ENCODE measurements around the gene PTCD1. TPM values are rescaled to one million over a fixed set of nuclear protein-coding genes. Genes with fewer than 3 reads are reported as not detected.
"Not testable (repeated sequence)": the region's sequence is repeated elsewhere in the genome, so short reads cannot be mapped to it uniquely, and the experiment has no call there.

Gene PTCD1
- total RNA-seq, 2 experiments from 2014 or later, result 6.6 to 7.5 TPM

- ChIA-PET CTCF (no interaction called here), POLR2A (interaction anchor here (1.3 kb wide), 1 partner anchor 9 kb away, joined by 5 read pairs; the partner anchor contains the start of gene BUD31)
- Mint-ChIP-seq H3K27ac (no peak overlapping the region), H3K4me1 (peaks cover 7% of the 10 kb centered on the region), H3K9me3 (no peaks in the 10 kb centered on the region), H3K27me3 (no peaks in the 10 kb centered on the region), H3K4me3 (no peak overlapping the region), H3K36me3 (ENCODE audit: low read depth) (peaks cover 64% of the 10 kb centered on the region)
- no peak for DNase-seq
These were observed 20.3 kb downstream of the PTCD1 start for GRCh38 chr7:99418260-99418659.

DNA sequence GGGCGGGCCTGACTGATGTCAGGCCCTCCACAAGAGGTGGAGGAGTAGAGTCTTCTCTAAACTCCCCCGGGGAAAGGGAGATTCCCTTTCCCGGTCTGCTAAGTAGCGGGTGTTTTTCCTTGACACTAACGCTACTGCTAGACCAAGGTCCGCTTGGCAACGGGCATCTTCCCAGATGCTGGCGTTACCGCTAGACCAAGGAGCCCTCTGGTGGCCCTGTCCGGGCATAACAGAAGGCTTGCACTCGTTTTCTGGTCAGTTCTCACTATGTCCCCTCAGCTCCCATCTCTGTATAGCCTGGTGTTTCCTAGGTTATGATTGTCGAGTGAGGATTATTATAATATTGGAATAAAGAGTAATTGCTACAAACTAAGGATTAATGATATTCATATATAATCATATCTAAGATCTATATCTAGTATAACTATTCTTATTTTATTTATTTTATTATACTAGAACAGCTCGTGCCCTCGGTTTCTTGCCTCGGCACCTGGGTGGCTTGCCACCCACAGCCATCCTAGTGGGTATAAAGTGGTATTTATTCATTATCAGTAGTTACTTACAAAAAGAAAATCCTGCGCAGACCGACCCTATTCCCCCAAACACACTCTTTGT lies 23.0 kb downstream of the PTCD1 start:
- H3K4me1 Mint-ChIP-seq, result peaks cover 20% of the 10 kb centered on the region
- POLR2A ChIA-PET, result interaction anchor here (1.5 kb wide), 1 partner anchor 41 kb away, joined by 7 read pairs; the partner anchor contains the start of gene ARPC1B
- not testable (repeated sequence) for H3K27me3 Mint-ChIP-seq, H3K4me3 Mint-ChIP-seq, H3K9me3 Mint-ChIP-seq
- H3K27ac Mint-ChIP-seq, result peak overlapping the region; percentile 71
- peak; percentile 36 for DNase-seq
- CTCF ChIA-PET, result interaction anchor here (0.7 to 1.4 kb wide), 3 partner anchors 10 to 114 kb away, joined by 3 to 5 read pairs (median 4); no protein-coding TSS in a partner anchor
- peaks cover 76% of the 10 kb centered on the region for H3K36me3 Mint-ChIP-seq (ENCODE audit: low read depth)

- H3K9me3 Mint-ChIP-seq, result no peaks in the 10 kb centered on the region
- H3K27me3 Mint-ChIP-seq, result no peaks in the 10 kb centered on the region
- DNase-seq, result no peak
- peaks cover 48% of the 10 kb centered on the region for H3K4me1 Mint-ChIP-seq
- POLR2A ChIA-PET, result interaction anchor here (5.9 kb wide), 1 partner anchor 33 kb away, joined by 93 read pairs; the partner anchor contains the start of gene ARPC1B
- no peak overlapping the region for H3K27ac Mint-ChIP-seq
- CTCF ChIA-PET, result no interaction called here
- H3K4me3 Mint-ChIP-seq, result peak overlapping the region; percentile 86
- peaks cover 56% of the 10 kb centered on the region for H3K36me3 Mint-ChIP-seq (ENCODE audit: low read depth)
These were observed 28.0 kb downstream of the PTCD1 start for GRCh38 chr7:99410635-99411034.

DNA sequence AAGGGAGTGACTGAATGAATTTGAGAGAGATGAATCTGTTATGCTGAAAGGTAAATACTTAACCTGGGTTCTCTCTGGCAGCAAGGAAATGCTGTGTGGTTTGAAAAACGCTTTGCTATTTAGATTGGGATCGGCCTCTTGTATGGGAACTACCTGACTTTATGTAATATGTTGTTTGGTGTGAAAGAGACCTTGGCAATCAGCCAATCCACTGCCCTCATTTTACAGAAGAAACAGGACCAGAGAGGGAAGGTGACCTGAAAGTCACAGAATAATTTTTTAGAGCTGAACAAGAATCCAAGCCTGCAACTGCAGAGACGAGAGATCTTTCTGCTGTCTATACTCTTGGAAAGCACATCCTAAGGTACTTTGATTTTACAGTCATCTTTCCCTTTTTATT lies 28.8 kb downstream of the PTCD1 start:
- peak overlapping the region; percentile 90 for H3K27ac Mint-ChIP-seq
- ChIA-PET CTCF (interaction anchor here (1.1 kb wide), 1 partner anchor 43 kb away, joined by 3 read pairs; no protein-coding TSS in a partner anchor), POLR2A (interaction anchor here (0.6 to 12.4 kb wide), 11 partner anchors 8 to 993 kb away, joined by 3 to 160 read pairs (median 9); partner anchors contain the start of genes ARPC1B, ATP5MF, ZKSCAN5 and ZNF394)
- no peaks in the 10 kb centered on the region for H3K27me3 Mint-ChIP-seq
- peaks cover 48% of the 10 kb centered on the region for H3K4me1 Mint-ChIP-seq
- H3K4me3 Mint-ChIP-seq, result peak overlapping the region; percentile 86
- no peak for DNase-seq
- H3K36me3 Mint-ChIP-seq (ENCODE audit: low read depth), result peaks cover 51% of the 10 kb centered on the region
- H3K9me3 Mint-ChIP-seq, result no peaks in the 10 kb centered on the region

DNA sequence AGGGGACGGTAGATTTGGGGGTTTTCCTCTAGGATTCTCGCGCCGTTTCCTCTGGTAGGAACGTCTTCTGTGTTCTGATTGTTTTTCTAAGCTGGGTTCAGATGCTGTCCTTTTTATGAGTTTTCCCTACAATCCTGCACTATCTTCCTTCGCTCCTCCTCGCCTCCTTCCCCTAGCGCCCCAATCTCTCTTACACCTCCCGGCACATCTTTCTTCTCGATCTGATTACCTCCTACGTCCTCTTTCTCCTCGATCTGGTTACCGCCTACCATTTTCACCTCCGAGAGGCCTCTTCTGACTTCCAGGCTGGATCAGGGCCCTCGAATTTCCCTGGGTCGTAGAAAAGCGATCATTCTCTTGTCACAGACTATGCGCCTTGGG lies 29.4 kb downstream of the PTCD1 start:
- H3K27ac Mint-ChIP-seq, result peak overlapping the region; percentile 90
- no peaks in the 10 kb centered on the region for H3K27me3 Mint-ChIP-seq
- ChIA-PET POLR2A (interaction anchor here (0.6 to 12.4 kb wide), 26 partner anchors 9 to 994 kb away, joined by 3 to 160 read pairs (median 4); partner anchors contain the start of genes AP4M1, ARPC1B, ATP5MF and CPSF4), CTCF (interaction anchor here (0.7 to 1.2 kb wide), 9 partner anchors 10 to 149 kb away, joined by 3 to 9 read pairs (median 3); partner anchors contain the start of gene ZNF655)
- peak overlapping the region; percentile 86 for H3K4me3 Mint-ChIP-seq
- H3K9me3 Mint-ChIP-seq, result no peaks in the 10 kb centered on the region
- DNase-seq, result no peak
- peaks cover 54% of the 10 kb centered on the region for H3K36me3 Mint-ChIP-seq (ENCODE audit: low read depth)
- H3K4me1 Mint-ChIP-seq, result peaks cover 52% of the 10 kb centered on the region

DNA sequence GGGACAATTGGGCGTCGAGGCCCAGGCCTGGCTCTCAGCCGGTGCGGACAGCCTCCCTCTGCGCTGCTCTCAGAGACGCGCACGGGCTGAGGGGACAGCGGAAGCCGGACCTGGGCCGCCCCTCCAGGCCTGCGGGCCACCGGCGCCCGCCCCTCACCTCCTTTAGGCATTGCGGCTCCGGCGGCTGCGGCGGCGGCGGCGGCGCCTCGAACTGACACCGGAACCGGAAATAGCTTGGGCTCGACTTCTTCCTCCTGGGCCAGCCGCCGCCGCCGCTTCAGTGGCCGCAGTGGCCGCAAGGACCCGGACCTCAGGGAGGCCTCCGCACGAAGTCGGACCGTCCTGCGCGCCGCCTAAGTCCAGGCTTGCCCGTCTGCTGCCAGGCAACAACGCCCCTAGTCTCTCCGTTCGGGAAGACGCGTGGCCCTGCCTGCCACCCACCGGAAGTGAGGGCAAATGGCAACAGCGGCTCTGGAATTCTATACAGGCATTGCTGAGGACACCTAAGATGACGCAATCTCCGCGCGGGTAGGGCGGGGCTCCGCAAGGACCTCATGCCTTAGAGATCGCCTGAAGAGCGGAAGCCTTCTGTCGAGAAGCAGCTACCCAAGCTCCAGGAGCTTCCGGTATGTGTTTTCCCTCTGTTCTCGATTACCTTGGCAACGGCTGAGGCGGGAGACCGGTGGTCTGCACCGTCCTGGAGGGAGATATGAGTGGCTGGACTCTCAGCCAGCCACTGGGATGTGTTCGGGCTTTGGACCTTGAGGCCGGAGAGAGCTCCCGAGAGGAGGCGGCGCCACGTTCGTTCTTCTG lies 30.0 kb downstream of the PTCD1 start, which contains the start of the genes BUD31 and PDAP1:
BUD31 (plus strand) TSS at position 591 of the 813 bp plus-strand sequence. CDS start 2,124 bp downstream, outside the sequence.
PDAP1 (minus strand) TSS at position 219 of the 813 bp plus-strand sequence; CDS start at position 170, 49 bp downstream.
- peak; percentile 95 for DNase-seq
- Mint-ChIP-seq H3K9me3 (no peaks in the 10 kb centered on the region), H3K27me3 (no peaks in the 10 kb centered on the region), H3K36me3 (ENCODE audit: low read depth) (peaks cover 59% of the 10 kb centered on the region), H3K27ac (peak within 1 kb of the TSS; percentile 90), H3K4me3 (peak within 1 kb of the TSS; percentile 86), H3K4me1 (peaks cover 58% of the 10 kb centered on the region)
- ChIA-PET POLR2A (interaction anchor here (0.6 to 12.4 kb wide), 27 partner anchors 9 to 693 kb away, joined by 3 to 160 read pairs (median 5); partner anchors contain the start of genes AP4M1, ARPC1B, ATP5MF and CPSF4), CTCF (interaction anchor here (0.7 to 1.2 kb wide), 10 partner anchors 10 to 150 kb away, joined by 3 to 9 read pairs (median 3); partner anchors contain the start of genes ATP5MF and ZNF655)

- Mint-ChIP-seq H3K27ac (peak overlapping the region; percentile 90), H3K9me3 (no peaks in the 10 kb centered on the region), H3K4me3 (peak overlapping the region; percentile 86), H3K36me3 (ENCODE audit: low read depth) (peaks cover 58% of the 10 kb centered on the region), H3K27me3 (no peaks in the 10 kb centered on the region), H3K4me1 (peaks cover 56% of the 10 kb centered on the region)
- CTCF ChIA-PET, result interaction anchor here (0.7 to 1.6 kb wide), 5 partner anchors 17 to 58 kb away, joined by 3 to 5 read pairs (median 3); partner anchors contain the start of gene ATP5MF
- DNase-seq, result peak; percentile 43
- POLR2A ChIA-PET, result interaction anchor here (0.6 to 12.4 kb wide), 17 partner anchors 9 to 693 kb away, joined by 3 to 160 read pairs (median 6); partner anchors contain the start of genes AP4M1, ARPC1B, ATP5MF and CPSF4
These were observed 30.7 kb downstream of the PTCD1 start for GRCh38 chr7:99407872-99408378.

DNA sequence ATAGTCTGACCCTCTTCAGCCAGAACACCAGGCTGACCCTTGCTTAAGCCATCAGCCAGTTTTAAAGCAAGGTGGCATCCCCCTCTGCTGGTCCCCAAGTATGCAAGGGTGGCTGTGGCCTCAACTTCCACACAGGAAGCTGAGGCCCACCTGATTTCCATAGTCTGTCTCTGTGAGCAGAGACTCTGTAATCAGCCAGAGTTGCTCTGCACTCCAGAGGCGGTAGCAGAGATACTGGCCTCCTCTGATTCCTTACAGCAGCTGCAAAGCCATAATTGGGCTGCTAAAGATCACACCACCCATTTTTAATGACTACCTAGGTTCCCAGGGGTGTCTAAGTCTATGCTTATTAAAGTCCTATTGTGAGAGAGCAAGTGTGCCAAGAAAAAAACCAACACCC lies 32.0 kb downstream of the PTCD1 start:
- H3K27ac Mint-ChIP-seq, result peak overlapping the region; percentile 90
- H3K4me1 Mint-ChIP-seq, result peaks cover 55% of the 10 kb centered on the region
- H3K36me3 Mint-ChIP-seq (ENCODE audit: low read depth), result peaks cover 54% of the 10 kb centered on the region
- POLR2A ChIA-PET, result interaction anchor here (1.2 to 12.4 kb wide), 6 partner anchors 7 to 512 kb away, joined by 3 to 160 read pairs (median 38); partner anchors contain the start of genes ARPC1B, ZNF394 and ZNF655
- H3K9me3 Mint-ChIP-seq, result no peaks in the 10 kb centered on the region
- H3K4me3 Mint-ChIP-seq, result peak overlapping the region; percentile 86
- CTCF ChIA-PET, result interaction anchor here (1.4 to 1.6 kb wide), 4 partner anchors 13 to 45 kb away, joined by 3 to 5 read pairs (median 4); no protein-coding TSS in a partner anchor
- no peak for DNase-seq
- H3K27me3 Mint-ChIP-seq, result no peaks in the 10 kb centered on the region

DNA sequence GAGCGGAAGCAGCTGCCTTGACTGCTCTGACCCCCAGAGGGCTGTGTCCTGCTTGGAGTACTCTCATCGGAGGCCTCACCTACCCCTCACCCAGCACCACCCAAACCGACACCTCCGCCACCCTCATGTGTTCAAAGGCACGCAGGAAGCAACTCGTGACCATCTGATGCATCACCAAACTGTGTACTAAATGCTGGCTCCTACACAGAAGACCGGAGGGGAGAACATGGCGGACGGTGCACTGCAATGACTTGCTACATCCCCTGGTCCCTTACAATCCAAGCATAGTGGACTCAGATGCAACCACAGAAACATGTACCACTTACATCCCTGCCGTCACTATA lies 33.6 kb downstream of the PTCD1 start:
- no peak for DNase-seq
- Mint-ChIP-seq H3K27ac (no peak overlapping the region), H3K36me3 (ENCODE audit: low read depth) (peaks cover 55% of the 10 kb centered on the region), H3K4me3 (no peak overlapping the region), H3K9me3 (no peaks in the 10 kb centered on the region), H3K27me3 (no peaks in the 10 kb centered on the region), H3K4me1 (peaks cover 43% of the 10 kb centered on the region)
- CTCF ChIA-PET, result interaction anchor here (1.6 kb wide), 1 partner anchor 12 kb away, joined by 4 read pairs; no protein-coding TSS in a partner anchor
- POLR2A ChIA-PET, result interaction anchor here (0.7 to 12.4 kb wide), 3 partner anchors 15 to 95 kb away, joined by 3 to 160 read pairs (median 93); partner anchors contain the start of genes ARPC1B and ZNF394

DNA sequence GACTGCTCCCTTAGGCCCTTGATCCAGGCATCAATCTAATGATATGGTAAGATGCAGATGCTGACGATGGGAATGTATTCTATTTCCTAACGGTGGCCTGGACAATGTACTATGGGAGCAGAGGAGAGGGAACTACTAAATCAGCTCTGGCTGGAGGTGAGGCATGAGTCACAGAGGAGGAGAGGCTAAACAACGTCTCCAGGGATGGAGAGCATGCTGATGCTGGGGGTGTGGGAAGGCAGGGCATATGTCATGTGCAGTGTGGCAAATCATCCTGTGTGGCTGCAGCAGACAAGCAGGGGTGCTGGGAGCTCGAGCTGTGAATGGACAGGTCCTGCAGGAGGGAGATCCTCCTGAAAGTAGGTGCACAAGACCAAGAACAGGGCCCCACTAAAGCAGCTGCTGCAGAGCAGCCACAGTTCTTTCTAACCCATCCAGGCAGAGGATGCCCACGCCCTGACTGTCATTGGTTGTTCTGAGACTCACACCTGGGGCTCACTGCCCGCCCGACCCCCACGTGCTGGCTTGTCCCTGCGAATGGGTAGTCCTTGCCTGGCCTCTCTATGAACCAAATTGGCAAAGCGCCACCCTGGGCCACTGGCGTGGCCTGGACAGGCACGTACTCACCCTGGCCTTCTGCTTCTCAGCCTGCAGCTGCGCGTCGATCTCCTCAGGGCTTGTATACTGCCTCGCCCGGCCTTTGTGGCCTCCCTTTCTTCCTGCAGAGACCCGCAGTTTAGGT lies 34.2 kb downstream of the PTCD1 start:
- ChIA-PET CTCF (no interaction called here), POLR2A (interaction anchor here (0.7 to 12.4 kb wide), 2 partner anchors 14 to 96 kb away, joined by 3 to 160 read pairs; partner anchors contain the start of gene ZNF394)
- DNase-seq, result no peak
- Mint-ChIP-seq H3K27me3 (no peaks in the 10 kb centered on the region), H3K9me3 (no peaks in the 10 kb centered on the region), H3K36me3 (ENCODE audit: low read depth) (peaks cover 58% of the 10 kb centered on the region), H3K27ac (peak overlapping the region; percentile 45), H3K4me3 (no peak overlapping the region), H3K4me1 (peaks cover 39% of the 10 kb centered on the region)

- DNase-seq, result no peak
- Mint-ChIP-seq H3K27ac (peak overlapping the region; percentile 45), H3K9me3 (no peaks in the 10 kb centered on the region), H3K36me3 (ENCODE audit: low read depth) (peaks cover 56% of the 10 kb centered on the region), H3K27me3 (no peaks in the 10 kb centered on the region), H3K4me1 (peaks cover 40% of the 10 kb centered on the region), H3K4me3 (no peak overlapping the region)
- POLR2A ChIA-PET, result interaction anchor here (1.3 to 12.4 kb wide), 2 partner anchors 14 to 28 kb away, joined by 3 to 160 read pairs; no protein-coding TSS in a partner anchor
- CTCF ChIA-PET, result no interaction called here
These were observed 34.8 kb downstream of the PTCD1 start for GRCh38 chr7:99403764-99404163.
